KMS-11 (cell line): Measurements from ENCODE around the gene MAGI2.

Experiments
- H2AFZ ChIP-seq: fragments of 200-600 bp; sonication (generic); 2 replicates; pipeline ENCODE4 v1.6.1; 2016; ENCODE audit warnings: antibody characterized with exemption, mixed run types, low read depth
- H3K27ac ChIP-seq: fragments of 200-600 bp; sonication (generic); 2 replicates; pipeline ENCODE4 v1.6.1; 2016; ENCODE audit warnings: mild to moderate bottlenecking, mixed run types
- H3K27me3 ChIP-seq: fragments of 200-600 bp; sonication (generic); 2 replicates; pipeline ENCODE4 v1.6.1; 2017; ENCODE audit warnings: mild to moderate bottlenecking, low read depth, mixed run types, moderate library complexity; ENCODE audit not compliant: insufficient read depth
- H3K36me3 ChIP-seq: fragments of 200-600 bp; sonication (generic); 2 replicates; pipeline ENCODE4 v1.6.1; 2017; ENCODE audit warnings: mild to moderate bottlenecking, mixed run types; ENCODE audit not compliant: insufficient read depth
- H3K4me1 ChIP-seq: fragments of 200-600 bp; sonication (generic); 2 replicates; pipeline ENCODE4 v1.6.1; 2016; ENCODE audit warnings: mild to moderate bottlenecking, low read depth, mixed run types; ENCODE audit not compliant: poor library complexity, severe bottlenecking
- H3K4me2 ChIP-seq: fragments of 200-600 bp; sonication (generic); 2 replicates; pipeline ENCODE4 v1.7.0; 2016; ENCODE audit warnings: mild to moderate bottlenecking, mixed run types
- H3K4me3 ChIP-seq: fragments of 200-600 bp; sonication (generic); IDR thresholded peaks from 2 replicates; pipeline ENCODE4 v1.6.1; 2017; ENCODE audit warnings: low read depth, low read length, mixed read lengths; ENCODE audit not compliant: insufficient read depth
- H3K79me2 ChIP-seq: fragments of 200-600 bp; sonication (generic); 2 replicates; pipeline ENCODE4 v1.6.1; 2016; ENCODE audit warnings: low read depth, mixed run types; ENCODE audit not compliant: insufficient read depth
- H3K9ac ChIP-seq: fragments of 200-600 bp; sonication (generic); 2 replicates; pipeline ENCODE4 v1.6.1; 2016; ENCODE audit warnings: mild to moderate bottlenecking, mixed run types
- H4K20me1 ChIP-seq: fragments of 200-600 bp; sonication (generic); 2 replicates; pipeline ENCODE4 v1.6.1; 2016; ENCODE audit warnings: mild to moderate bottlenecking, mixed run types; ENCODE audit not compliant: insufficient read depth
- CTCF ChIP-seq: fragments of 200-600 bp; sonication (generic); conservative IDR thresholded peaks from 2 replicates; pipeline ENCODE4 v1.6.1; 2017; ENCODE audit warnings: low read depth, mild to moderate bottlenecking, antibody characterized with exemption, low read length, moderate library complexity, mixed read lengths

MAGI2 gene

GRCh38 chr7:78864339-78864738 lies 589.1 kb downstream of the MAGI2 start:
- Histone ChIP-seq H3K27ac (no peak overlapping the region), H3K27me3 (no peaks in the 10 kb centered on the region), H3K36me3 (no peaks in the 10 kb centered on the region), H2AFZ (no peak overlapping the region), H3K79me2 (no peaks in the 10 kb centered on the region), H3K4me3 (no peak overlapping the region), H3K4me2 (no peak overlapping the region), H4K20me1 (no peaks in the 10 kb centered on the region), H3K4me1 (no peaks in the 10 kb centered on the region), H3K9ac (no peak overlapping the region)
- no peak for TF ChIP-seq CTCF

DNA sequence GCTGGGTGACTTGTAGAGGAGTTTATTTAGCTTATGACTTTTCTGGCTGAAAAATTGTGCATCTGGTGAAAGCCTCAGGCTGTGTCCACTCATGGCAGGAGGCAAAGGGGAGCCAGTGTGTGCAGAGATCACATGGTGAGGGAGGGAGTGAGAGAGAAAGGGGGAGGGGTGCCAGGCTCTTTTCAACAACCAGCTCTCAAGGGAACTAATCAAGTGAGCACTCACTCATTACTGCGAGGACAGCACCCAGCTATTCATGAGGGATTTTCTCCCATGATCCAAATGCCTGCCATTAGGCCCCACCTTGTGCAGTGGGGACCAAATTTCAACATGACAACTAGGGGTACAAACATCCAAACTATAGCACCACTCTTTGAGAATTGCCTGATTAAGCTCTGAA lies 590.2 kb downstream of the MAGI2 start:
- Histone ChIP-seq H3K27ac (no peak overlapping the region), H4K20me1 (no peaks in the 10 kb centered on the region), H3K4me2 (no peak overlapping the region), H3K4me3 (no peak overlapping the region), H3K27me3 (no peaks in the 10 kb centered on the region), H3K9ac (no peak overlapping the region), H3K36me3 (no peaks in the 10 kb centered on the region), H3K4me1 (no peaks in the 10 kb centered on the region), H2AFZ (no peak overlapping the region), H3K79me2 (no peaks in the 10 kb centered on the region)
- TF ChIP-seq CTCF = no peak

DNA sequence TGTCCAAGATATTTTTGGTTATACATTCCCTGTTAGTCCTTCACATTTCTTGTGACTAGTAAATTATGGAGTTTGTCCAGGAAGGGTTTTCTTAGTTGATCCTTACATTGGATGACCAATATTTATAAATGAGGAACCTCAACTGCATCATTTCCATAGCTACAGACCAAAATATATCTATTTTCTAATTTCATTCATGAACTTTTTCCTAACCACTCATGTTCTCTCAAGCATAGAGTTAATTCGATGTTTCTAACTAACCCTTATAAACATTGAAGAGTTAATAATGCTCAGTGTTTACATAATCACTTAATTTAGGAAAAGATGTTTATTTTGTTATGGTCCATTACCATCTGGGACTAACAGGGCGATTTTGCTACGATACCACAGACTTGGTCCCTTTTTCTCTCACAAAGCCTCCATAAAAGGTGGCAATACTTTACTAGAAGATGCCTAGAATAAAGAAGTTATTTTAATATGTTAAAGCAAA lies 591.0 kb downstream of the MAGI2 start:
- H3K27ac ChIP-seq = no peak overlapping the region
- no peaks in the 10 kb centered on the region for H4K20me1 ChIP-seq
- H3K27me3 ChIP-seq = no peaks in the 10 kb centered on the region
- H3K79me2 ChIP-seq = no peaks in the 10 kb centered on the region
- H3K36me3 ChIP-seq = no peaks in the 10 kb centered on the region
- no peak overlapping the region for H2AFZ ChIP-seq
- no peaks in the 10 kb centered on the region for H3K4me1 ChIP-seq
- no peak overlapping the region for H3K9ac ChIP-seq
- H3K4me3 ChIP-seq = no peak overlapping the region
- H3K4me2 ChIP-seq = no peak overlapping the region
- TF ChIP-seq CTCF = no peak

DNA sequence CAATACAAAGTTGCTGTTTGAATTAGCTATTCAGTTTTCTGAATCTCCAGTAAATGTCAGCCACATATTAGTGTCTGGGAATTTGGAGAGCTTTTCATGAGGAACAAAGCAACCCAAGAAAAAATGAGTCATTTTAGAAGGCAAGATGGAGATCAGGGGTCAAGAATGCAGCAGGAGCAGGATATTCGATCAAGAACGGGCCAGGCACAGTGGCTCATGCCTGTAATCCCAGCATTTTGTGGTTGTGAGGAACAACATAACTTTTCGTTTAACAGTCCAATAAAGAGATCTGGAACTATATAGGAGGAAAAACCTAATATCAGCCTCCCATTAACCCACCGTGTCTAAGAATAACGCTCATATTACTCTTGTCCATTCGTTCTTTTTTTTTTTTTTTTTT lies 600.5 kb downstream of the MAGI2 start:
- TF ChIP-seq CTCF = no peak
- no peak overlapping the region for H3K4me2 ChIP-seq
- H3K27me3 ChIP-seq = no peaks in the 10 kb centered on the region
- no peak overlapping the region for H3K4me3 ChIP-seq
- H3K36me3 ChIP-seq = no peaks in the 10 kb centered on the region
- H3K9ac ChIP-seq = no peak overlapping the region
- H3K4me1 ChIP-seq = no peaks in the 10 kb centered on the region
- H3K79me2 ChIP-seq = no peaks in the 10 kb centered on the region
- H2AFZ ChIP-seq = no peak overlapping the region
- H3K27ac ChIP-seq = no peak overlapping the region
- H4K20me1 ChIP-seq = no peaks in the 10 kb centered on the region
